ENCODE measurements around the gene ADCY4.
"Not testable (repeated sequence)": the region's sequence is repeated elsewhere in the genome, so short reads cannot be mapped to it uniquely, and the experiment has no call there.

ADCY4 gene

DNA sequence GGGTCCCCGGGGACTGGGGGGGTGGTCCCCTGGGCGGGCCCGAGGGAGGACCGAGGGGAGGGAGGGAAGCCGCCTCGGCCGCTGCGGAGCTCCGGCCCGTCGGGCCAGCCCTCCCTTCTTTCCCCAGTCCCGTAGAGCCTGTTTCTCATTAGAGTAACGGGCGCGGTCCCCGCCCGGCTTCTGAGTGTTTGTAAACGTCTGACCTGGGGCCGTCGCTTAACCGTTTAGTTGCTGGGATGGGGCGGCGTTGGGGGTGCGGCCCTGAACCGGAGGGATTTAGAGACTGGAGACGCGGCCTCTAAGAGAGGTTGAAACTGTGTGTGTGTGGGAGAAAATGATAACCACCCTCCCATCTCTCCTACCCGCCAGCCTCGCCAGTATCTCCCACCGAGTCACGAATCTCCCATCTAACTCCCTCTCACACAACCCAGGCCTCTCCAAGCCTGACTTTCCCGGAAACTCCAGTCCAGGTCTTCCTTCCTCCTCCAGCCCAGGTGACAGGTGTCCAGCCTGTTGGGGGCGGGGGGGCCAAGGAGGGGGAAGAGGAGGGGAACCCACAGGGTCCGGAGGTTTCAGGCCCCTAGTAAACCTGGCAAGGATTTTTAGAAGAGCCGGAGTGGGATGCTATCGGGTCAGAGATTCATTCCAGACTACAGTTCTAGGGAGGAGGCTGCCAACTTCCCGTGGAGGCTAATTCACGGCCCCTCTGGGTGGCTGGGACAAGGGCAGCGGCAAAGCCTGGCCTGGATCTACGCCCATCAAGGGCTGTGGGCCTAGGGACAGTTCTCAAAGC lies 32.0 kb upstream of the ADCY4 start:
- DNase-seq: peak; percentile 100

DNA sequence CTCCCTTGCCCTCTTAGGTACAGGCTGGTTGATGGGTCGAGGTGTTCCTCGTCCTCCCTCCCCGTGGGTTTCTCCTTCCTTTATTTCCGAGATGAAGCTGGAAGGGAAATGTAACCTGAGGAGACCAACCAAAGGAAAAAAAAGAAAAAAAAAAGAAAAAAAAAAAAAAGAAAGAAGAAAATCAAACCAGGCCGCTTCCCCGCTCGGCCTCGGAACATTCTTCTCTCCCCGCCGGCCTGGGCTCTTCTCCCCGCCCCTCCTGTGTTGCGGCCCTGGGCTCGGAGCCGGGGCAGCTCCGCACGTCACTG lies 31.5 kb upstream of the ADCY4 start:
- no peak for DNase-seq

DNA sequence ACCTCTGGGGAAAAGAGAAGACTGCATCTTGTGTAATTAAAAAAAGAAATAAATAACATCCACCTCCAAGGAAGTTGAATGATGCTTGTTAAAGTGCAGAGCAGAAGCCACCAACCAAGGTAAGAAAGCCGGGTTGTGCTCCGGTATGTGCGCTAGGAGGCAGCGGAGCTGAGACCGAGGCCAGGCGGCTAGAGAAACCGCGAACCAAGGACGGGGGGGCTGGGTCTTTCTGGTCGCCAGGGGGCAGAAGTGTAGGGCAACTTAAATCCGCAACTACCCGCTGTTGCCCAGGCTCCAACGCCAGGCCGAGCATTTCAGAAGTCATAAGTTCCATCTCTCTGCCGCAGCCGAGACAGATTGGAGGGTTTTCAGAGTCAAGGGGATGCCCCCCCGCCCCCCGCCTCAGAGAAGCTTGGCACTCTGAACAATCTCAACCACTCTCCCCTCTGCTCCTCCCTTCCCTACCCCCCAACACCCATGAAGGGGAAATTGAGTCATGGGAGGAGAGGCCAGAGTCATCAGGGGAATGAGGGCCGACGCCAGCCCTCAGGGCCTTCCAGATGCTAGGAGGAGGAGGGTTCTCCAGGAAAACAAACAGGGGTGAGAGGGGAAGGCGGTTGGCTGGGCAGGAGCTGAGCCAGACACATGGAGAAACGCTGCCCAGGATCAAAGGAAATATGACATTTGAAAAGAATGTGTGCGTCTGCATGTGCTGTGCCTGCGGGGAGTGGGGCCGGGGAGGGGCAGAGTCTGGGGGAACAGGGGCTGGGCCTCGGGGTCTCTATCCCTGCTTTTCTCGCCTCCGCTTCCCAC lies 30.9 kb upstream of the ADCY4 start:
- peak; percentile 95 for DNase-seq

DNA sequence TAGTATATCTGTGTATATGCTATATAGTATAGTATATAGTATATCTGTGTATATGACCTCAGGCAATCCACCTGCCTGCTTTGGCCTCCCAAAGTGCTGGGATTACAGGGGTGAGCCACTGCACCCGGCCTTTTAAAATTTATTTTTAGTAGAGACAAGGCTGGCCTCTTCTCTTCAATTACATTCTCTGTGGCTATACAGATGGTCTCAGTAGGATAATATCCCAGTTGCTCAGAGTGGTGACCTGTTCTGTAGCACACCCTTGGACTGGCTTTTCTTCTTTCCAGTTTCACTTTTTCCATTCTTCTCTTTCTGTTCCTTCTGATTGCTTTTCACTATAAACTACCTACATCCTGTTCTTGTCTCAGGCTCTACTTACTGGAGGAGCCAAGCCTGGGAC lies 30.0 kb upstream of the ADCY4 start:
- no peak for DNase-seq

DNA sequence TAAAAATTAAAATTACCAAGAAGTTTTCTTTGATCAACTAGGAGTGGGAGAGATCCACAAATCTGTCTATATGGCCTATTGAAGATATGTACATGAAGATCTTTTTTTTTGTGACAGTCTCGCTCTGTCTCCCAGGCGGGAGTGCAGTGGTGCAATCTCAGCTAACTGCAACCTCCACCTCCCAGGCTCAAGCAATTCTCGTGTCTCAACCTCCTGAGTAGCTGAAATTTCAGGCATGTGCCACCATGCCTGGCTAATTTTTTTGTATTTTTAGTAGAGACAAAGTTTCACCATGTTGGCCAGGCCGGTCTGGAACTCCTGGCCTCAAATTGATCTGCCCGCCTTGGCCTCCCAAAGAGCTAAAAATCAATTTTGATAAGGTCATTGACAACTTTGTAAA lies 28.5 kb upstream of the ADCY4 start:
- no peak for DNase-seq

DNA sequence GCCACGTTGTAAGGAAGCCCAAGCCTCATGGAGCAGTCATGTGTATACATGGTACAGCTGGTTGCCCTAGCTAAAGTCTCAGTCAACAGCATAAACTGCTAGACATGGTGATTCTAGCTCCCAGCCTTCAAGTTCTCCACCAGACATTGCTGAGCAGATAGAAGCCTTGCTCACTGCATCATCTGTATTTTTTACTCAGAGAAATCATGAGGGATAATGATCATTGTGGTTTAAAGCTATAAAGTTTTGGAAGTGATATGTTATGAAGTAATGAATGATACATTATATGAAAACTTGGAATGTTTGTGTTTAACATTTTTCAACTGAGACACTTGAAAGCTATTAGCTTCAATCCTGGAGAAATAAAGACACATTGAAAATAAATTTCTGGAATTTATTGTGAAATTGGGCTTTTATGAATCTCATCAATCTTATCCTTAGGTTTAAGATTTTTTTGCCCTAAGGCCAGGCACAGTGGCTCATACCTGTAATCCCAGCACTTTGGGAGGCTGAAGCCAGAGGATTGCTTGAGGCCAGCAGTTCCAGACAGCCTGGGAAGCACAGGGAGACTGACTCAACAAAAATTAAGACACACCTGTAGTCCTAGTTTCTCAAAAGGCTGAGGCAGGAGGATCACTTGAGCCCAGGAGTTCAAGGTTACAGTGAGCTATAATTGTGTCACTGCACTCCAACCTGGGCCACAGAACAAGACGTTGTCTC lies 27.5 kb upstream of the ADCY4 start:
- no peak for DNase-seq

DNA sequence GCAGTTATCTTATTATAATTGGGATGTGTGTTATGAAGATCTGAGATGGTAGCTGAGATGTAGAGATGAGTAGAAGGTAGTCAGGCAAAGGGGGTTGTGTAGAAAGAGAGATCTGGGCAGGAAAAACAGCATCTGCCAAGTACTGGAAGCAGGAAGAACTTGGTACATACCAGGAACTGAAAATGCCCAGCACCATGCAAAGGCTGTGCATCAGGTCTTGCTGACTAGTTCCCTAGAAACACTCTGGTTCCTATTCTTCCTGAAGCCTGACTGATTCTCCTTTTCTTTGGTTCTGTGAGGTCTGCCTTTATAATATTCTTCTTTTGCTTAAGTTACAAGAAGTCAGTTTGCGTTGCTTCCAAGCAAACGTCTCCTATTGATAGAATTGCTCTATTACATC lies 26.5 kb upstream of the ADCY4 start:
- no peak for DNase-seq

DNA sequence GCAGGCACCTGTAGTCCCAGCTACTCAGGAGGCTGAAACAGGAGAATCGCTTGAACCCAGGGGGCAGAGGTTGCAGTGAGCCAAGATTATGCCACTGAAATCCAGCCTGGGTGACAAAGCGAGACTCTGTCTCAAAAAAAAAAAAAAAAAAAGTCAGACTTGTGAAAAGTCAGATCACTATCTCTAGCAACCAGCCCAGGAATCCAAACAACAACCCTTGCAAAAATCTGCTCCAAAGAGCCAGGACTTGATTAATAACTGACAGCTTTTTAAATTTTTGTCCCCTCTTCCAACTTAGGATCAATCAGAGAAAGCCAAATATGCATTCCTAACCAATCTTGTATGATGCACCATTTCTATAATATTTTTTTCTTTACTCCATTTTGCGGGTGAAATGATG lies 25.4 kb upstream of the ADCY4 start:
- DNase-seq: no peak

GRCh38 chr14:24356208-24356607 lies 21.3 kb upstream of the ADCY4 start:
- no peak for DNase-seq

DNA sequence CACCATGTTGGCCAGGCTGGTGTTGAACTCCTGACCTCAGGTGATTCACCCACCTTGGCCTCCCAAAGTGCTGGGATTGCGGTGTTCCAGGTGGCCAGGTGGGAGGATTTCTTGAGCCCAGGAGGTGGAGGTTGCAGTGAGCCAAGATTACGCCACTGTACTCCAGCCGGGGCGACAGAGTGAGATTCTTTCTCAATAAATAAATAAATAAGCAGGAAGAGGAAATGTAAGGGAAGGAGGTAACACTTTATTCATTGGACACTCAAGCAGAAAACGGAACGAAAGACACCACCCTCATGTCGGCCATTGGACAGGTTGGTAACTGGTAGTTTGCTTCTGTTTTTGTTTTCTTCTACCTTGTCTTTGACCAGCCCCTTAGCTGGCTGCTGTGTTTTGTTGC lies 20.1 kb upstream of the ADCY4 start:
- DNase-seq: no peak

DNA sequence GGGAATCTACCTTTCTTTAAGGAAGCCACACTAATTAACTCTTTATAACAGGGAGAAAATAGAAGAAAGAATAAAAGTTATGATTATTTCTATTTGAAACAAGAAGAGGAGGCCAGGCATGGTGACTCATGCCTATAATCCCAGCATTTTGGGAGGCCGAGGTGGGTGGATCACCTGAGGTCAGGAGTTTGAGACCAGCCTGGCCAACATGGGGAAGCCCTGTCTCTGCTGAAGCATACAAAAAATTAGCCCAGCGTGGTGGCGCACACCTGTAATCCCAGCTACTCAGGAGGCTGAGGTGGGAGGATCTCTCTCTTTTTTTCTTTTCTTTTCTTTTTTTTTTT lies 19.6 kb upstream of the ADCY4 start:
- not testable (repeated sequence) for DNase-seq

- no peak for DNase-seq
Observed at GRCh38 chr14:24353559-24354481, 18.9 kb upstream of the ADCY4 start.

DNA sequence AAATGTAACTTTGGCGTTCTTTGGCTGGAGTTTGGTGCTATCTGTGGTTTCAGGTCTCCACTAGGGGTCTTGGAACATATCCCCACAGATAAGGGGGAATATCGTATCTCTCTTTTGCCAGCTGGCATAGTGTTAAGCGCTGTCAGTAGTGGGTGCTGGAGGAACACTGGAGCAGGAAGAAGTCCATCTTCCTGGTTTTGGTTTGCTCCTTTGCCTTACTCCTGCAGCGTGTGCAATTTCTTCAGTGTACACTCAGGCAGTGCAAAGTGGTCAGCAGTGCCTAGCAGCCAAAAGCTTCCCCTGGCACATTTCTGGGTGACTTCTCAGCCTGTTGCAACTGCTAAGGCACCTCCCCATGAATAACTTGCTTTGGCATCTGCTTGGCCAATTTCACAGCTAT lies 16.6 kb upstream of the ADCY4 start:
- peak; percentile 15 for DNase-seq

DNA sequence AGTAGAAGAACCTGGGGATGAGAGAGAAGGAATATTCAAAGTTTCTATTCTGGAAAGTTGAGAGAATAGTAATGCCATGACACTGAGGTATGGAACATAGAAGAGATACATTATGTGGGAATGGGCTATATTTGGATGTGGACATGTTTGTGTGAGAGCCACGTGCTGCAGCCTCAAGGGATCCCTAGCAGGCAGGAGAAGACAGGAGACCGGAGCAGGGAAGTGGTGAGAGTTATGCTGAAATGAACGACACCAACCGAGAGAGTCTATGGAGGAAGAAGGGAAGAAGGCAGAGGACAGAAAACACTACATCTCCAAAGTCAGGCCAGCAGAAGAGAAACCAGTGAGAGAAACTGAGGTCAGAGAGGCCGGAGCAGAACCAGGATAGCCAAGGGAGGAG lies 14.9 kb upstream of the ADCY4 start:
- no peak for DNase-seq

GRCh38 chr14:24348186-24348585 lies 13.3 kb upstream of the ADCY4 start:
- no peak for DNase-seq

DNA sequence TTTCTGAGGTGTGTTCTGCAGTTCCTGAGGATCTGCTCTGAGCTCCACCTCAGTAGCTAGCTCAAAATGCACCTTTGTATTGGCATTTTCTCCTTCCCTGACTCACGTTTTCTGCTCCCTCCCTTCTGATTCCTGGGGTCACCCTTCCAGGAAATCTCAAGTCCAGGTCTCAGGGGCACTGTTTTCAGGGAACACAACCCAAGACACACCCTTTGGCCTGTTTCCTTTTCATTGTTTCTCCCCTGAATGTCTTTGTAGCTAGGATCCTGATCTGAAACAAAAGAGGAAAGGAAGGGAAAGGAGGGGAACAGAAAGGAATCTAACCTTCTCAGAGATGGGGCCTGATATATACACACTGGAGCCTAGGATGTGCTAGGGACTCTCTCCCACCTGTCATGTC lies 12.3 kb upstream of the ADCY4 start:
- DNase-seq: no peak

GRCh38 chr14:24343795-24344660 lies 9.2 kb upstream of the ADCY4 start:
- DNase-seq: no peak

DNA sequence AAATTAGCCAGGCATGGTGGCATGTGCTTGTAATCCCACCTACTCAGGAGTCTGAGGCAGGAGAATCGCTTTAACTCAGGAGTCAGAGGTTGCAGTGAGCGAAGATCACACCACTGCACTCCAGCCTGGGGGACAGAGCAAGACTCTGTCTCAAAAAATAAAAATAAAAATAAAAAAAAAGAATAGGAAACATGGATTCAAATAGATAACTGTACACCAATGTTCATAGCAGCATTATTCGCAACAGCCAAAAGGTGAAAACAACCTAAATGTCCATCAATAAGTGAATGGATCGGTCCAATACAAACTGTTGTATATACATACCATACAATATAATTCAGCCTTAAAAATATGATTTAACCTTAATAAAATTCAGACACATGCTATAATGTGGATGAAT lies 8.0 kb upstream of the ADCY4 start:
- no peak for DNase-seq

GRCh38 chr14:24340606-24341005 lies 5.7 kb upstream of the ADCY4 start:
- no peak for DNase-seq

- DNase-seq: peak; percentile 19
Observed at GRCh38 chr14:24339284-24340151, 4.6 kb upstream of the ADCY4 start, which contains the start of gene RIPK3. TSS of gene RIPK3 (minus strand) at chr14:24339991. CDS start at chr14:24339826, 165 bp downstream.

DNA sequence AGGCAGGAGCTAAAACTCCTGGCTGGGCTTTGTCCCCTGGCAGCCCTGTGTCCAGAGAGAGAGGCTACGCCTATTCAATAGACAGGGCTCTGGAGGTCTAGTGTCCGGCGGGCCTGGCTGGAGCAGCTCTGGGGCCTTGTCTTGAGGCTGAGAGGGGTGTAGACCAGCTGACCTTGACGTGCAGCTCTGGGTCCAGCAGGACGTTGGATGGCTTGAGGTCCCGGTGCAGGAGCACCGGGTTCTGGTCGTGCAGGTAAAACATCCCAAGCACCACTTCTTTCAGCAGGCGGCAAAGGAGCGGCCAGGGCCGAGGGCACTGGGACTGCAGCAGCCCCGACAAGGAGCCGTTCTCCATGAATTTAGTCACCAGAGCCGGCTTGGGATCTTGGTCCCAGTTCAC lies 4.0 kb upstream of the ADCY4 start:
- DNase-seq: no peak
